Progenitor cell of endocrine pancreas (in vitro differentiated cells): ENCODE data around the gene CYP3A5. TPM values are rescaled to one million over a fixed set of nuclear protein-coding genes. Genes with fewer than 3 reads are reported as not detected.

Experiments
- DNase-seq: peaks from one replicate; pipeline ENCODE4 v3.0.0; 2021; ENCODE audit warnings: low spot score; ENCODE audit not compliant: unreplicated experiment
- H3K27ac Mint-ChIP-seq: 2 replicates; pipeline ENCODE4 v1.8.0; 2021; ENCODE audit warnings: mild to moderate bottlenecking, moderate library complexity, mixed read lengths
- H3K27me3 Mint-ChIP-seq: 2 replicates; pipeline ENCODE4 v1.8.0; 2021; ENCODE audit warnings: mixed read lengths
- H3K36me3 Mint-ChIP-seq: 2 replicates; pipeline ENCODE4 v1.8.0; 2022; ENCODE audit warnings: mixed read lengths; ENCODE audit not compliant: insufficient read depth
- H3K4me1 Mint-ChIP-seq: 2 replicates; pipeline ENCODE4 v1.8.0; 2021; ENCODE audit warnings: low read depth, mixed read lengths
- H3K4me3 Mint-ChIP-seq: 2 replicates; pipeline ENCODE4 v1.8.0; 2021; ENCODE audit warnings: low read depth, mild to moderate bottlenecking, moderate library complexity, mixed read lengths
- H3K9me3 Mint-ChIP-seq: 2 replicates; pipeline ENCODE4 v1.8.0; 2021; ENCODE audit warnings: low read depth, mixed read lengths
- total RNA-seq: library from RNA; stranded (reverse); gene quantifications from 2 replicates; pipeline ENCODE4 v1.2.1, GENCODE V29; 2021
- TF ChIP-seq, protein P1 (sequence below): fragments of 200-600 bp; sonication (generic); IDR thresholded peaks from one replicate; pipeline ENCODE4 v1.5.0; 2021; ENCODE audit warnings: antibody characterized with exemption, mild to moderate bottlenecking; ENCODE audit not compliant: unreplicated experiment

CYP3A5 gene
- total RNA-seq, 1 donor from 2014 or later, result 4.2 TPM

DNA sequence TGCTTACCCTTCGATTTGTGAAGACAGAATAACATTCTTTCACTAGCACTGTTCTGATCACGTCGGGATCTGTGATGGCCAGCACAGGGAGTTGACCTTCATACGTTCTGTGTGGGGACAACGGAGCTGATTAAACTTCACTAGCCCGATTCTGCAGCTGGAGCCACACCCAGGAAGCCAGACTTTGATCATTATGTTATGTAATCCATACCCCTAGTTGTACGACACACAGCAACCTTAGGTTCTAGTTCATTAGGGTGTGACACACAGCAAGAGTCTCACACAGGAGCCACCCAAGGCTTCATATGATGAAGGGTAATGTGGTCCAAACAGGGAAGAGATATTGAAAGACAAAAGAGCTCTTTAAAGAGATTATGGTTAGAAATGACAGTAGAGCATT, 7.2 kb downstream of the CYP3A5 start:
- Mint-ChIP-seq H3K36me3 (peaks cover 1% of the 10 kb centered on the region), H3K9me3 (no peaks in the 10 kb centered on the region), H3K4me1 (peaks cover 15% of the 10 kb centered on the region), H3K27me3 (no peaks in the 10 kb centered on the region), H3K27ac (no peak overlapping the region), H3K4me3 (no peak overlapping the region)
- TF ChIP-seq, protein P1, sequence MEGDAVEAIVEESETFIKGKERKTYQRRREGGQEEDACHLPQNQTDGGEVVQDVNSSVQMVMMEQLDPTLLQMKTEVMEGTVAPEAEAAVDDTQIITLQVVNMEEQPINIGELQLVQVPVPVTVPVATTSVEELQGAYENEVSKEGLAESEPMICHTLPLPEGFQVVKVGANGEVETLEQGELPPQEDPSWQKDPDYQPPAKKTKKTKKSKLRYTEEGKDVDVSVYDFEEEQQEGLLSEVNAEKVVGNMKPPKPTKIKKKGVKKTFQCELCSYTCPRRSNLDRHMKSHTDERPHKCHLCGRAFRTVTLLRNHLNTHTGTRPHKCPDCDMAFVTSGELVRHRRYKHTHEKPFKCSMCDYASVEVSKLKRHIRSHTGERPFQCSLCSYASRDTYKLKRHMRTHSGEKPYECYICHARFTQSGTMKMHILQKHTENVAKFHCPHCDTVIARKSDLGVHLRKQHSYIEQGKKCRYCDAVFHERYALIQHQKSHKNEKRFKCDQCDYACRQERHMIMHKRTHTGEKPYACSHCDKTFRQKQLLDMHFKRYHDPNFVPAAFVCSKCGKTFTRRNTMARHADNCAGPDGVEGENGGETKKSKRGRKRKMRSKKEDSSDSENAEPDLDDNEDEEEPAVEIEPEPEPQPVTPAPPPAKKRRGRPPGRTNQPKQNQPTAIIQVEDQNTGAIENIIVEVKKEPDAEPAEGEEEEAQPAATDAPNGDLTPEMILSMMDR, result no peak
- DNase-seq, result no peak

DNA sequence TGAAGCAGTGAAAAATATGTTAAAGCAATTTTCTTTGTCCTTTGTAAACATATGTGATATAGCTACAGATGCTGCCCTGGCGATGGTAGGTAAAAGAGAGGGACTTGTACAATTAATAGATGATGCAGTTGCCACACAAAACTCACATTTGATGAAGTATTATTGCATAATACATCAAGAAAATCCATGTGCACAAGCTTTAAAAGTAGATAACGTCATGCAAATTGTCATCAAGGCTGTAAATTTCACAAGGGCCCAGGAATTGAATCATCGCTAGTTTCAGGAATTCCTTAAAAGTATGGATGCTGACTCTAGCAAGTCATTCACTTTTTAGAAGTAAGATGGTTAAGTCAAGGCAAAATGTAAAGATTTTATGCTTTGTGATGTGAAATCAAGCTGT, 10.0 kb downstream of the CYP3A5 start:
- Mint-ChIP-seq H3K27ac (no peak overlapping the region), H3K4me1 (no peaks in the 10 kb centered on the region), H3K9me3 (no peaks in the 10 kb centered on the region), H3K36me3 (peaks cover 3% of the 10 kb centered on the region), H3K4me3 (no peak overlapping the region), H3K27me3 (no peaks in the 10 kb centered on the region)
- TF ChIP-seq, protein P1, result no peak
- no peak for DNase-seq

DNA sequence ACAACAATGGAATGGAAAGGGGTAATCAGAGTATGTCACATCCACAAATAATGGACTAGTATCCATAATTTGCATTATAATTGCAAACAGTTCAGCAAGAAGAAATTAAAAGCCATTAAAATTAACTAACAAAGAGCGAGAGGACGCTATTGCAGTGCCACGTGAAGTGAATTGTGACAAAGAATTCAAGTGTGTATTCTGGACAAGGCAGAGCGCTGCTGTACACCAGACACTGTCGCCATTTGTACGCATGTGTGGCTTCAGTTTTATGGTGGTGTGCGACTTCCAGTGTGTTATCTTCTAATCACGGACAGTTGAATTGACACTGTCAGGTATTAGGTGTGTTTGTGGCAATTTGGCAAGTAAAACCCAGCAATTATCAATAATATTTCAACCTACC, 11.3 kb downstream of the CYP3A5 start:
- Mint-ChIP-seq H3K27me3 (no peaks in the 10 kb centered on the region), H3K9me3 (peaks cover 4% of the 10 kb centered on the region), H3K4me3 (no peak overlapping the region)

DNA sequence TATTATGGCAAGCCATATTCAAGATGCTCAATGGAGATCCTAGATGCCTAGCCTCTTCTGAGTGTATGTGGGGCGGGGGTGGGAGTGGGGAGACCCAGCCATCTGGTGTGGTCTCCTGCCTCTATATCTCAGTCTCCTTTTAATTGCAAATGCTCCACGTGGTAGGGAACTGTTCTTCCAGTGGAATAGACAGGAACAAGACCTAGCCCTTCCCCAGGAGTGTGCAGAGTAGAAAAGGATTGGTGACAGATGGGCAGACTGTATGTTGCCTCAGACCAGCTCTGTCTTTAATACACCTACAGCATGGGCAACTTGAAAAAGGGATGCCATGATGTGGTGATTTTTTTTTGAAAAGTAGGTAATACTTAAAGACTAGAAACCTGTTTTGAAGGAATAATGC, 12.6 kb downstream of the CYP3A5 start:
- no peaks in the 10 kb centered on the region for H3K27me3 Mint-ChIP-seq
- peaks cover 12% of the 10 kb centered on the region for H3K36me3 Mint-ChIP-seq
- H3K9me3 Mint-ChIP-seq, result peaks cover 4% of the 10 kb centered on the region
- no peaks in the 10 kb centered on the region for H3K4me1 Mint-ChIP-seq
- DNase-seq, result no peak
- TF ChIP-seq, protein P1, result no peak
- H3K27ac Mint-ChIP-seq, result no peak overlapping the region
- H3K4me3 Mint-ChIP-seq, result no peak overlapping the region

More for the DNA sequence above, 11.3 kb downstream of the CYP3A5 start:
- TF ChIP-seq, protein P1, result no peak
- no peak overlapping the region for H3K27ac Mint-ChIP-seq
- DNase-seq, result no peak
- no peaks in the 10 kb centered on the region for H3K4me1 Mint-ChIP-seq
- peaks cover 10% of the 10 kb centered on the region for H3K36me3 Mint-ChIP-seq

DNA sequence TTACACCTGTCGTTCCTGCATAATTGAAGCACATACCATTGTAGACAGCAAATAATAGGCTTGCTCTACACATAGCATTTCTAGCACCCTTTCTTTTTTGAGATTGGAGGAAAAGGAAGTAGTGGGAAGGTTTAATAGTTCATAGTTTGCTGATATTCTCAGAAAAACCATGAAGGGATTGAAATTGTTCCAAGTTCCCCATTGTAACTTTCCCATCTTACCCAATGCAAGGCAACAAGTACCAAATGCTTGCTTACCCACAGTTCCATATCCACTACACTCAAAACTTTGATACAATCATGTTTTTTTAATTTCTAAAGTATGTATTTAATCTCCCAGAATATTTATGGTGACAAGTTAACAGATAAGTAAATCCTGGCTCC, 13.8 kb downstream of the CYP3A5 start:
- peaks cover 4% of the 10 kb centered on the region for H3K9me3 Mint-ChIP-seq
- TF ChIP-seq, protein P1, result no peak
- no peak overlapping the region for H3K4me3 Mint-ChIP-seq
- H3K36me3 Mint-ChIP-seq, result peaks cover 14% of the 10 kb centered on the region
- no peak overlapping the region for H3K27ac Mint-ChIP-seq
- DNase-seq, result no peak
- no peaks in the 10 kb centered on the region for H3K27me3 Mint-ChIP-seq
- H3K4me1 Mint-ChIP-seq, result no peaks in the 10 kb centered on the region
